ENCODE measurements around the gene CFAP57.

CFAP57 gene

GRCh38 chr1:43144237-43144636, 27.9 kb upstream of the CFAP57 start:
- H3K4me3 ChIP-seq (ENCODE audit: low read length), result no peak overlapping the region
- peaks cover 12% of the 10 kb centered on the region for H3K27me3 ChIP-seq (ENCODE audit: control insufficient read depth, insufficient read depth, low read length)
- H3K4me1 ChIP-seq (ENCODE audit: control insufficient read depth, insufficient read depth, low read length), result no peaks in the 10 kb centered on the region
- H3K9ac ChIP-seq (ENCODE audit: low read length), result no peak overlapping the region
- no peaks in the 10 kb centered on the region for H3K36me3 ChIP-seq (ENCODE audit: control insufficient read depth, insufficient read depth, low read length)
- no peaks in the 10 kb centered on the region for H3K9me3 ChIP-seq (ENCODE audit: control insufficient read depth, low read length)

- peak overlapping the region; percentile 18 for H3K9ac ChIP-seq (ENCODE audit: low read length)
- no peaks in the 10 kb centered on the region for H3K4me1 ChIP-seq (ENCODE audit: control insufficient read depth, insufficient read depth, low read length)
- H3K27me3 ChIP-seq (ENCODE audit: control insufficient read depth, insufficient read depth, low read length), result peaks cover 22% of the 10 kb centered on the region
- H3K4me3 ChIP-seq (ENCODE audit: low read length), result no peak overlapping the region
- no peaks in the 10 kb centered on the region for H3K9me3 ChIP-seq (ENCODE audit: control insufficient read depth, low read length)
- no peaks in the 10 kb centered on the region for H3K36me3 ChIP-seq (ENCODE audit: control insufficient read depth, insufficient read depth, low read length)
Observed at GRCh38 chr1:43147625-43148327, 24.4 kb upstream of the CFAP57 start.

GRCh38 chr1:43149889-43150288, 22.2 kb upstream of the CFAP57 start:
- H3K9me3 ChIP-seq (ENCODE audit: control insufficient read depth, low read length), result no peaks in the 10 kb centered on the region
- H3K9ac ChIP-seq (ENCODE audit: low read length), result no peak overlapping the region
- no peak overlapping the region for H3K4me3 ChIP-seq (ENCODE audit: low read length)
- peaks cover 22% of the 10 kb centered on the region for H3K27me3 ChIP-seq (ENCODE audit: control insufficient read depth, insufficient read depth, low read length)
- no peaks in the 10 kb centered on the region for H3K36me3 ChIP-seq (ENCODE audit: control insufficient read depth, insufficient read depth, low read length)
- H3K4me1 ChIP-seq (ENCODE audit: control insufficient read depth, insufficient read depth, low read length), result no peaks in the 10 kb centered on the region

- Histone ChIP-seq H3K9me3 (ENCODE audit: control insufficient read depth, low read length) (no peaks in the 10 kb centered on the region), H3K4me1 (ENCODE audit: control insufficient read depth, insufficient read depth, low read length) (no peaks in the 10 kb centered on the region), H3K9ac (ENCODE audit: low read length) (no peak overlapping the region), H3K36me3 (ENCODE audit: control insufficient read depth, insufficient read depth, low read length) (no peaks in the 10 kb centered on the region), H3K4me3 (ENCODE audit: low read length) (no peak overlapping the region), H3K27me3 (ENCODE audit: control insufficient read depth, insufficient read depth, low read length) (peaks cover 16% of the 10 kb centered on the region)
Observed at GRCh38 chr1:43152866-43153265, 19.3 kb upstream of the CFAP57 start.

- Histone ChIP-seq H3K9ac (ENCODE audit: low read length) (no peak overlapping the region), H3K9me3 (ENCODE audit: control insufficient read depth, low read length) (no peaks in the 10 kb centered on the region), H3K4me1 (ENCODE audit: control insufficient read depth, insufficient read depth, low read length) (no peaks in the 10 kb centered on the region), H3K27me3 (ENCODE audit: control insufficient read depth, insufficient read depth, low read length) (peaks cover 15% of the 10 kb centered on the region), H3K36me3 (ENCODE audit: control insufficient read depth, insufficient read depth, low read length) (no peaks in the 10 kb centered on the region), H3K4me3 (ENCODE audit: low read length) (no peak overlapping the region)
Observed at GRCh38 chr1:43153443-43153842, 18.7 kb upstream of the CFAP57 start.

- H3K4me1 ChIP-seq (ENCODE audit: control insufficient read depth, insufficient read depth, low read length), result no peaks in the 10 kb centered on the region
- H3K9ac ChIP-seq (ENCODE audit: low read length), result no peak overlapping the region
- no peak overlapping the region for H3K4me3 ChIP-seq (ENCODE audit: low read length)
Observed at GRCh38 chr1:43156026-43156425, 16.1 kb upstream of the CFAP57 start.

GRCh38 chr1:43165162-43165561, 7.0 kb upstream of the CFAP57 start:
- no peak overlapping the region for H3K9ac ChIP-seq (ENCODE audit: low read length)
- no peaks in the 10 kb centered on the region for H3K9me3 ChIP-seq (ENCODE audit: control insufficient read depth, low read length)
- H3K4me3 ChIP-seq (ENCODE audit: low read length), result no peak overlapping the region
- H3K27me3 ChIP-seq (ENCODE audit: control insufficient read depth, insufficient read depth, low read length), result no peaks in the 10 kb centered on the region
- no peaks in the 10 kb centered on the region for H3K4me1 ChIP-seq (ENCODE audit: control insufficient read depth, insufficient read depth, low read length)
- H3K36me3 ChIP-seq (ENCODE audit: control insufficient read depth, insufficient read depth, low read length), result no peaks in the 10 kb centered on the region

More at GRCh38 chr1:43156026-43156425, 16.1 kb upstream of the CFAP57 start:
- no peaks in the 10 kb centered on the region for H3K27me3 ChIP-seq (ENCODE audit: control insufficient read depth, insufficient read depth, low read length)
- H3K36me3 ChIP-seq (ENCODE audit: control insufficient read depth, insufficient read depth, low read length), result no peaks in the 10 kb centered on the region
- no peaks in the 10 kb centered on the region for H3K9me3 ChIP-seq (ENCODE audit: control insufficient read depth, low read length)

- no peaks in the 10 kb centered on the region for H3K4me1 ChIP-seq (ENCODE audit: control insufficient read depth, insufficient read depth, low read length)
- no peaks in the 10 kb centered on the region for H3K36me3 ChIP-seq (ENCODE audit: control insufficient read depth, insufficient read depth, low read length)
- H3K9ac ChIP-seq (ENCODE audit: low read length), result no peak overlapping the region
- no peaks in the 10 kb centered on the region for H3K27me3 ChIP-seq (ENCODE audit: control insufficient read depth, insufficient read depth, low read length)
- no peaks in the 10 kb centered on the region for H3K9me3 ChIP-seq (ENCODE audit: control insufficient read depth, low read length)
- H3K4me3 ChIP-seq (ENCODE audit: low read length), result no peak overlapping the region
Observed at GRCh38 chr1:43165765-43166164, 6.4 kb upstream of the CFAP57 start.

GRCh38 chr1:43171312-43171875, 736 bp upstream of the CFAP57 start:
- H3K9me3 ChIP-seq (ENCODE audit: control insufficient read depth, low read length), result no peaks in the 10 kb centered on the region
- H3K4me1 ChIP-seq (ENCODE audit: control insufficient read depth, insufficient read depth, low read length), result no peaks in the 10 kb centered on the region
- H3K4me3 ChIP-seq (ENCODE audit: low read length), result peak overlapping the region; percentile 56
- peak overlapping the region; percentile 63 for H3K9ac ChIP-seq (ENCODE audit: low read length)
- H3K36me3 ChIP-seq (ENCODE audit: control insufficient read depth, insufficient read depth, low read length), result no peaks in the 10 kb centered on the region
- peaks cover under 1% of the 10 kb centered on the region for H3K27me3 ChIP-seq (ENCODE audit: control insufficient read depth, insufficient read depth, low read length)

- H3K27me3 ChIP-seq (ENCODE audit: control insufficient read depth, insufficient read depth, low read length), result peaks cover 12% of the 10 kb centered on the region
- peak overlapping the region; percentile 63 for H3K9ac ChIP-seq (ENCODE audit: low read length)
- H3K4me1 ChIP-seq (ENCODE audit: control insufficient read depth, insufficient read depth, low read length), result no peaks in the 10 kb centered on the region
- peak overlapping the region; percentile 56 for H3K4me3 ChIP-seq (ENCODE audit: low read length)
- H3K36me3 ChIP-seq (ENCODE audit: control insufficient read depth, insufficient read depth, low read length), result no peaks in the 10 kb centered on the region
- no peaks in the 10 kb centered on the region for H3K9me3 ChIP-seq (ENCODE audit: control insufficient read depth, low read length)
Observed at GRCh38 chr1:43172527-43172972, 420 bp downstream of the CFAP57 start.

- H3K9me3 ChIP-seq (ENCODE audit: control insufficient read depth, low read length), result no peaks in the 10 kb centered on the region
- H3K36me3 ChIP-seq (ENCODE audit: control insufficient read depth, insufficient read depth, low read length), result no peaks in the 10 kb centered on the region
- H3K27me3 ChIP-seq (ENCODE audit: control insufficient read depth, insufficient read depth, low read length), result peaks cover 15% of the 10 kb centered on the region
- no peak overlapping the region for H3K4me3 ChIP-seq (ENCODE audit: low read length)
- no peak overlapping the region for H3K9ac ChIP-seq (ENCODE audit: low read length)
- H3K4me1 ChIP-seq (ENCODE audit: control insufficient read depth, insufficient read depth, low read length), result no peaks in the 10 kb centered on the region
Observed at GRCh38 chr1:43174873-43175272, 2.7 kb downstream of the CFAP57 start.

GRCh38 chr1:43177691-43178090, 5.6 kb downstream of the CFAP57 start:
- peaks cover 15% of the 10 kb centered on the region for H3K27me3 ChIP-seq (ENCODE audit: control insufficient read depth, insufficient read depth, low read length)
- H3K9me3 ChIP-seq (ENCODE audit: control insufficient read depth, low read length), result no peaks in the 10 kb centered on the region
- H3K36me3 ChIP-seq (ENCODE audit: control insufficient read depth, insufficient read depth, low read length), result no peaks in the 10 kb centered on the region
- H3K9ac ChIP-seq (ENCODE audit: low read length), result no peak overlapping the region
- H3K4me3 ChIP-seq (ENCODE audit: low read length), result no peak overlapping the region
- no peaks in the 10 kb centered on the region for H3K4me1 ChIP-seq (ENCODE audit: control insufficient read depth, insufficient read depth, low read length)

Measured in mucosa of stomach (tissue), 1 donor.